Left ventricle myocardium inferior (tissue), 1 donor: ENCODE measurements around the gene ZIC2. TPM values are rescaled to one million over a fixed set of nuclear protein-coding genes. Genes with fewer than 3 reads are reported as not detected.

Experiments used
- DNase-seq: peaks from one replicate; pipeline ENCODE4 v3.0.0-alpha.2; 2020
- H3K27ac ChIP-seq: fragments of 200-600 bp; replicated peaks from 2 replicates; pipeline ENCODE4 v1.8.0; 2021
- H3K27me3 ChIP-seq: fragments of 200-600 bp; 2 replicates; pipeline ENCODE4 v1.8.0; 2021; ENCODE audit warnings: low read depth
- H3K36me3 ChIP-seq: fragments of 200-600 bp; 2 replicates; pipeline ENCODE4 v1.8.0; 2021
- H3K4me1 ChIP-seq: fragments of 200-600 bp; 2 replicates; pipeline ENCODE4 v1.8.0; 2021
- H3K4me3 ChIP-seq: fragments of 200-600 bp; 2 replicates; pipeline ENCODE4 v1.8.0; 2021; ENCODE audit warnings: mild to moderate bottlenecking, moderate library complexity
- H3K9me3 ChIP-seq: fragments of 200-600 bp; replicated peaks from 2 replicates; pipeline ENCODE4 v1.8.0; 2021
- CTCF ChIP-seq: fragments of 200-600 bp; IDR thresholded peaks from 2 replicates; pipeline ENCODE4 v1.8.0; 2021; ENCODE audit warnings: antibody characterized with exemption, mild to moderate bottlenecking, borderline replicate concordance
- intact Hi-C: fragments of 100-400 bp; cut with micrococcal nuclease; formaldehyde crosslinking; loops from one replicate; pipeline ENCODE4 v1.11.0; 2022
- total RNA-seq: library from RNA; stranded (reverse); fragmentation: NEBNext Ultra II Directional; extraction: Animal tissue kit (Norgen Biotek cat#: 25700); gene quantifications from one replicate; pipeline ENCODE4 v1.2.1, GENCODE V29; 2021
- donor health status: DM: no; HTN: yes; CAD: no; lungs with severe emphysema.

ZIC2 gene
- total RNA-seq, 1 donor from 2014 or later, result not detected

DNA sequence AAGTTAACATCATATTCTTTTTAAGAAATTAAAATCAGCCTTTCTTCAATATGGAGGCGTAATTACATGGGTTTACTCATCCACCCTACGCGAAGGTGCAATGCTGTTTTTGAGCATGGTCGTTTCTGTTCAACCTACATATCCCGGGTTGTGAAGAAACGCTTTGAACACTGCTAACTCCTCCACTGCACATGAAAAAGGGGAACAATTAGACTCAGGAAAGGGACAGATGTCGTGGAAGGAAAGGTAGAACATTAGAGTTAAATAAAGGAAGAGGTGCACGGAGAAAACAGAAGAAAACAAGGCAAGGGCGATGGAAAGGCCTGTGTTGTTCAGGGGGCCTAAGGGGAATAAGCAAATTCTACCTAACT lies 14.1 kb upstream of the ZIC2 start:
- no peaks in the 10 kb centered on the region for H3K9me3 ChIP-seq
- TF ChIP-seq CTCF, result no peak
- intact Hi-C loops, result no loop called here
- no peak for DNase-seq
- H3K4me3 ChIP-seq, result no peak overlapping the region
- H3K27ac ChIP-seq, result no peak overlapping the region
- no peaks in the 10 kb centered on the region for H3K36me3 ChIP-seq
- H3K4me1 ChIP-seq, result peaks cover 38% of the 10 kb centered on the region
- peaks cover 98% of the 10 kb centered on the region for H3K27me3 ChIP-seq

GRCh38 chr13:99967869-99968520 lies 13.6 kb upstream of the ZIC2 start:
- DNase-seq, result no peak
- Histone ChIP-seq H3K4me3 (peak overlapping the region; percentile 58), H3K27ac (no peak overlapping the region), H3K27me3 (peaks cover 98% of the 10 kb centered on the region), H3K36me3 (no peaks in the 10 kb centered on the region), H3K4me1 (peaks cover 38% of the 10 kb centered on the region), H3K9me3 (no peaks in the 10 kb centered on the region)
- no peak for TF ChIP-seq CTCF
- intact Hi-C loops, result no loop called here

GRCh38 chr13:99968521-99969452 lies 12.8 kb upstream of the ZIC2 start:
- Histone ChIP-seq H3K9me3 (no peaks in the 10 kb centered on the region), H3K27ac (no peak overlapping the region), H3K4me1 (peaks cover 38% of the 10 kb centered on the region), H3K36me3 (no peaks in the 10 kb centered on the region), H3K27me3 (peaks cover 98% of the 10 kb centered on the region), H3K4me3 (peak overlapping the region; percentile 58)
- intact Hi-C loops, result no loop called here
- no peak for TF ChIP-seq CTCF
- DNase-seq, result no peak

DNA sequence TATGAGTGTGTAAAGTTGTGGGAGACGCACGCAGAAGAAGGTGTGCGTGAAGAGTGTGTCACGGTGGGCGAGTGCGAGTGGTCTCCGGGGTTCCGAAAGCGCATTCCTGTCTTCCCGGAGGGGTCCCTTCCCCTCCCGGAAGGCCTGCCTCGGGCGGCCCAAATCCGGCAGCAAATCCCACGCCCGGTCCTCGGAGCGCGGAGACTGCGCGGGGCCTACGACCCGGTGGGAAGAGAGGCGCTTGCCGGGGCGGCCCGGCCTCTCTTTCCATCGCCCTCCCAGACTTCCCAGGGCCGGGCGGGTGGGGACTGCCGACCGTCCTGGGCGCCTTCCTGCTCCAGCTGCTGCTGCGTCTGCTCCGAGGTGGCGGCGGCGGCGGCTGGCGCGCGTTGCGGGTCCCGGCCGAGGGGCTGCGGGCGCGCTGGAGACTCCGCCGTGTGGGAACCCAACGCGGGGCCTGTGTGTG lies 12.1 kb upstream of the ZIC2 start:
- no peak for DNase-seq
- Histone ChIP-seq H3K36me3 (no peaks in the 10 kb centered on the region), H3K4me3 (peak overlapping the region; percentile 58), H3K27ac (no peak overlapping the region), H3K4me1 (peaks cover 38% of the 10 kb centered on the region), H3K9me3 (no peaks in the 10 kb centered on the region), H3K27me3 (peaks cover 98% of the 10 kb centered on the region)
- intact Hi-C loops, result no loop called here
- TF ChIP-seq CTCF, result no peak

- intact Hi-C loops, result no loop called here
- Histone ChIP-seq H3K27ac (no peak overlapping the region), H3K27me3 (peaks cover 98% of the 10 kb centered on the region), H3K4me1 (peaks cover 38% of the 10 kb centered on the region), H3K9me3 (no peaks in the 10 kb centered on the region), H3K4me3 (peak overlapping the region; percentile 58), H3K36me3 (no peaks in the 10 kb centered on the region)
- no peak for TF ChIP-seq CTCF
- no peak for DNase-seq
Observed at GRCh38 chr13:99969919-99970650, 11.5 kb upstream of the ZIC2 start.
